ENCODE data around the gene KDM4B.

Gene KDM4B

GRCh38 chr19:5030822-5031221, 61.9 kb downstream of the KDM4B start:
- H3K4me3 ChIP-seq (replicated peaks; ENCODE audit: insufficient read depth, low read length): no peak overlapping the region
- no peak overlapping the region for H3K27ac ChIP-seq (replicated peaks)
- no peak for TF ChIP-seq SPI1 (IDR thresholded peaks at IDR 0.05; ENCODE audit: borderline replicate concordance, low read depth)
- no peak for TF ChIP-seq POLR2AphosphoS5 (IDR thresholded peaks at IDR 0.05; ENCODE audit: low read depth)
- TF ChIP-seq GABPA (IDR thresholded peaks at IDR 0.05; ENCODE audit: low read depth): no peak
- no peak for TF ChIP-seq REST (IDR thresholded peaks at IDR 0.05; ENCODE audit: insufficient replicate concordance, low read depth)
- TF ChIP-seq CTCF (IDR thresholded peaks at IDR 0.05; ENCODE audit: insufficient read depth, low read length): no peak
- no peak for DNase-seq (ENCODE audit: low read depth in 1 of 2, low spot score in 1 of 2)
- H3K27me3 ChIP-seq (ENCODE audit: insufficient read depth, poor library complexity, severe bottlenecking): no peaks in the 10 kb centered on the region

GRCh38 chr19:5031231-5032100, 62.6 kb downstream of the KDM4B start:
- DNase-seq (ENCODE audit: low read depth in 1 of 2, low spot score in 1 of 2): peak; percentile 60 to 84
- H3K27me3 ChIP-seq (ENCODE audit: insufficient read depth, poor library complexity, severe bottlenecking): no peaks in the 10 kb centered on the region
- H3K27ac ChIP-seq (replicated peaks): no peak overlapping the region
- H3K4me3 ChIP-seq (replicated peaks; ENCODE audit: insufficient read depth, low read length): no peak overlapping the region
- no peak for TF ChIP-seq POLR2AphosphoS5 (IDR thresholded peaks at IDR 0.05; ENCODE audit: low read depth)
- TF ChIP-seq CTCF (IDR thresholded peaks at IDR 0.05; ENCODE audit: insufficient read depth, low read length): peak; percentile 77

- no peak overlapping the region for H3K27ac ChIP-seq (replicated peaks)
- DNase-seq (ENCODE audit: low read depth in 1 of 2, low spot score in 1 of 2): no peak
- H3K27me3 ChIP-seq (ENCODE audit: insufficient read depth, poor library complexity, severe bottlenecking): no peaks in the 10 kb centered on the region
- no peak overlapping the region for H3K4me3 ChIP-seq (replicated peaks; ENCODE audit: insufficient read depth, low read length)
- TF ChIP-seq REST (IDR thresholded peaks at IDR 0.05; ENCODE audit: insufficient replicate concordance, low read depth): no peak
- no peak for TF ChIP-seq POLR2AphosphoS5 (IDR thresholded peaks at IDR 0.05; ENCODE audit: low read depth)
- TF ChIP-seq GABPA (IDR thresholded peaks at IDR 0.05; ENCODE audit: low read depth): no peak
- no peak for TF ChIP-seq SPI1 (IDR thresholded peaks at IDR 0.05; ENCODE audit: borderline replicate concordance, low read depth)
- TF ChIP-seq CTCF (IDR thresholded peaks at IDR 0.05; ENCODE audit: insufficient read depth, low read length): no peak
These were observed 63.4 kb downstream of the KDM4B start for GRCh38 chr19:5032101-5032967.
